Activated CD4-positive, alpha-beta T cell treated with anti-CD3 and anti-CD28 coated beads, Interleukin-2, amount 10 ng/mL, durations not matched to agents 7 days and 5 days (primary cell): ENCODE results near the gene FASLG. TPM values are rescaled to one million over a fixed set of nuclear protein-coding genes. Genes with fewer than 3 reads are reported as not detected.
"Not testable (repeated sequence)": the region's sequence is repeated elsewhere in the genome, so short reads cannot be mapped to it uniquely, and the experiment has no call there.

Experiments
- CTCF ChIA-PET: fragments of 350-600 bp; sonication (Branson Sonifier 250); formaldehyde crosslinking; loops from one replicate; lab custom pipeline; 2021; ENCODE audit warnings: antibody characterized with exemption; lab: Charles Lee
- POLR2A ChIA-PET: fragments of 350-600 bp; sonication (Branson Sonifier 250); formaldehyde crosslinking; loops from one replicate; lab custom pipeline; 2021; ENCODE audit warnings: antibody characterized with exemption; lab: Charles Lee
- DNase-seq: peaks from one replicate; pipeline ENCODE4 v3.0.0-alpha.2; 2020
- H3K27ac Mint-ChIP-seq: one replicate; pipeline ENCODE4 v1.8.0; 2021; ENCODE audit warnings: mild to moderate bottlenecking, moderate library complexity, mixed read lengths
- H3K27me3 Mint-ChIP-seq: one replicate; pipeline ENCODE4 v1.8.0; 2021; ENCODE audit warnings: mixed read lengths
- H3K36me3 Mint-ChIP-seq: one replicate; pipeline ENCODE4 v1.8.0; 2021; ENCODE audit warnings: low read depth, mixed read lengths
- H3K4me1 Mint-ChIP-seq: one replicate; pipeline ENCODE4 v1.8.0; 2021; ENCODE audit warnings: mixed read lengths
- H3K4me3 Mint-ChIP-seq: one replicate; pipeline ENCODE4 v1.8.0; 2021; ENCODE audit warnings: mild to moderate bottlenecking, moderate library complexity, mixed read lengths
- H3K9me3 Mint-ChIP-seq: one replicate; pipeline ENCODE4 v1.8.0; 2021; ENCODE audit warnings: mixed read lengths
- total RNA-seq, 2 experiments: library from RNA; stranded (reverse); gene quantifications; one replicate each; pipeline ENCODE4 v1.2.3, GENCODE V29; 2021

The FASLG gene
- 1 to 10 TPM; 1.4 to 1.6 TPM for total RNA-seq

- Mint-ChIP-seq H3K36me3 (peaks cover 21% of the 10 kb centered on the region), H3K9me3 (peaks cover 9% of the 10 kb centered on the region), H3K4me1 (peaks cover 56% of the 10 kb centered on the region), H3K27me3 (peaks cover 37% of the 10 kb centered on the region), H3K27ac (peak within 1 kb of the TSS; percentile 86), H3K4me3 (peak within 1 kb of the TSS; percentile 66)
- ChIA-PET CTCF (interaction anchor here (0.6 to 2.0 kb wide), 5 partner anchors 22 to 67 kb away, joined by 3 to 6 read pairs (median 3); no protein-coding TSS in a partner anchor), POLR2A (no interaction called here)
- peak; percentile 45 for DNase-seq
These were observed at the start of gene FASLG for GRCh38 chr1:172658871-172659453. TSS of gene FASLG (plus strand) at chr1:172659103. CDS start at chr1:172659202, 99 bp downstream.

- H3K27ac Mint-ChIP-seq: no peak overlapping the region
- no peaks in the 10 kb centered on the region for H3K27me3 Mint-ChIP-seq
- H3K4me1 Mint-ChIP-seq: peaks cover 2% of the 10 kb centered on the region
- ChIA-PET POLR2A (no interaction called here), CTCF (interaction anchor here (1.0 to 2.5 kb wide), 7 partner anchors 10 to 133 kb away, joined by 4 to 18 read pairs (median 4); no protein-coding TSS in a partner anchor)
- H3K9me3 Mint-ChIP-seq: no peaks in the 10 kb centered on the region
- H3K4me3 Mint-ChIP-seq: no peak overlapping the region
- H3K36me3 Mint-ChIP-seq: peaks cover 33% of the 10 kb centered on the region
- DNase-seq: no peak
These were observed 49.4 kb upstream of the FASLG start for GRCh38 chr1:172609528-172609927.

- Mint-ChIP-seq H3K27me3 (no peaks in the 10 kb centered on the region), H3K4me3 (no peak overlapping the region), H3K4me1 (peaks cover 2% of the 10 kb centered on the region), H3K9me3 (peaks cover 18% of the 10 kb centered on the region), H3K36me3 (peaks cover 44% of the 10 kb centered on the region), H3K27ac (no peak overlapping the region)
- POLR2A ChIA-PET: no interaction called here
- no peak for DNase-seq
- CTCF ChIA-PET: no interaction called here
These were observed 46.4 kb upstream of the FASLG start for GRCh38 chr1:172612478-172612877.

GRCh38 chr1:172613294-172613693, 45.6 kb upstream of the FASLG start:
- ChIA-PET POLR2A (no interaction called here), CTCF (no interaction called here)
- peaks cover 47% of the 10 kb centered on the region for H3K36me3 Mint-ChIP-seq
- H3K27me3 Mint-ChIP-seq: no peaks in the 10 kb centered on the region
- DNase-seq: no peak
- H3K9me3 Mint-ChIP-seq: peaks cover 24% of the 10 kb centered on the region
- peaks cover 2% of the 10 kb centered on the region for H3K4me1 Mint-ChIP-seq
- no peak overlapping the region for H3K27ac Mint-ChIP-seq
- H3K4me3 Mint-ChIP-seq: no peak overlapping the region

- Mint-ChIP-seq H3K4me3 (no peak overlapping the region), H3K4me1 (peaks cover 3% of the 10 kb centered on the region), H3K27me3 (no peaks in the 10 kb centered on the region), H3K9me3 (peaks cover 43% of the 10 kb centered on the region), H3K36me3 (peaks cover 39% of the 10 kb centered on the region), H3K27ac (no peak overlapping the region)
- no peak for DNase-seq
- ChIA-PET CTCF (interaction anchor here (1.2 to 1.4 kb wide), 2 partner anchors 9 to 33 kb away, joined by 3 read pairs; no protein-coding TSS in a partner anchor), POLR2A (no interaction called here)
These were observed 42.7 kb upstream of the FASLG start for GRCh38 chr1:172616195-172616594.

GRCh38 chr1:172616636-172617035, 42.3 kb upstream of the FASLG start:
- Mint-ChIP-seq H3K27ac (no peak overlapping the region), H3K9me3 (peaks cover 47% of the 10 kb centered on the region), H3K4me3 (no peak overlapping the region), H3K27me3 (no peaks in the 10 kb centered on the region), H3K36me3 (peaks cover 34% of the 10 kb centered on the region), H3K4me1 (peaks cover 3% of the 10 kb centered on the region)
- ChIA-PET CTCF (interaction anchor here (0.6 to 1.4 kb wide), 5 partner anchors 8 to 1683 kb away, joined by 3 to 4 read pairs (median 3); no protein-coding TSS in a partner anchor), POLR2A (no interaction called here)
- DNase-seq: no peak

GRCh38 chr1:172620603-172621002, 38.3 kb upstream of the FASLG start:
- H3K4me1 Mint-ChIP-seq, DNase-seq, POLR2A ChIA-PET, H3K4me3 Mint-ChIP-seq, H3K27ac Mint-ChIP-seq, CTCF ChIA-PET, H3K27me3 Mint-ChIP-seq: not testable (repeated sequence)
- Mint-ChIP-seq H3K9me3 (peaks cover 56% of the 10 kb centered on the region), H3K36me3 (peaks cover 30% of the 10 kb centered on the region)

- Mint-ChIP-seq H3K9me3 (peaks cover 41% of the 10 kb centered on the region), H3K4me1 (peaks cover 6% of the 10 kb centered on the region), H3K27ac (no peak overlapping the region), H3K36me3 (peaks cover 18% of the 10 kb centered on the region), H3K27me3 (peaks cover 13% of the 10 kb centered on the region), H3K4me3 (no peak overlapping the region)
- CTCF ChIA-PET: interaction anchor here (1.2 kb wide), 1 partner anchor 43 kb away, joined by 3 read pairs; no protein-coding TSS in a partner anchor
- no peak for DNase-seq
- POLR2A ChIA-PET: interaction anchor here (0.7 kb wide), 1 partner anchor 57 kb away, joined by 3 read pairs; no protein-coding TSS in a partner anchor
These were observed 36.4 kb upstream of the FASLG start for GRCh38 chr1:172622541-172622940.

GRCh38 chr1:172623748-172624147, 35.2 kb upstream of the FASLG start:
- peaks cover 17% of the 10 kb centered on the region for H3K36me3 Mint-ChIP-seq
- H3K27ac Mint-ChIP-seq: peak overlapping the region; percentile 58
- CTCF ChIA-PET: no interaction called here
- H3K4me1 Mint-ChIP-seq: peaks cover 13% of the 10 kb centered on the region
- POLR2A ChIA-PET: interaction anchor here (0.6 kb wide), 2 partner anchors 28 to 1278 kb away, joined by 3 to 4 read pairs; no protein-coding TSS in a partner anchor
- DNase-seq: no peak
- no peak overlapping the region for H3K4me3 Mint-ChIP-seq
- H3K27me3 Mint-ChIP-seq: peaks cover 19% of the 10 kb centered on the region
- H3K9me3 Mint-ChIP-seq: peaks cover 31% of the 10 kb centered on the region

- Mint-ChIP-seq H3K9me3 (peaks cover 14% of the 10 kb centered on the region), H3K4me3 (no peak overlapping the region), H3K36me3 (peaks cover 5% of the 10 kb centered on the region), H3K4me1 (peaks cover 34% of the 10 kb centered on the region), H3K27me3 (peaks cover 37% of the 10 kb centered on the region), H3K27ac (no peak overlapping the region)
- CTCF ChIA-PET: no interaction called here
- no peak for DNase-seq
- POLR2A ChIA-PET: no interaction called here
These were observed 32.1 kb upstream of the FASLG start for GRCh38 chr1:172626845-172627244.

GRCh38 chr1:172627702-172628101, 31.2 kb upstream of the FASLG start:
- Mint-ChIP-seq H3K9me3 (peaks cover 10% of the 10 kb centered on the region), H3K4me3 (no peak overlapping the region), H3K27ac (no peak overlapping the region), H3K27me3 (peaks cover 39% of the 10 kb centered on the region), H3K36me3 (peaks cover 8% of the 10 kb centered on the region), H3K4me1 (peaks cover 36% of the 10 kb centered on the region)
- POLR2A ChIA-PET: no interaction called here
- CTCF ChIA-PET: no interaction called here
- no peak for DNase-seq

- POLR2A ChIA-PET: no interaction called here
- H3K4me1 Mint-ChIP-seq: peaks cover 36% of the 10 kb centered on the region
- CTCF ChIA-PET: interaction anchor here (0.7 to 1.4 kb wide), 2 partner anchors 84 to 1372 kb away, joined by 3 read pairs; no protein-coding TSS in a partner anchor
- peaks cover 38% of the 10 kb centered on the region for H3K27me3 Mint-ChIP-seq
- DNase-seq: no peak
- H3K36me3 Mint-ChIP-seq: peaks cover 8% of the 10 kb centered on the region
- H3K4me3 Mint-ChIP-seq: no peak overlapping the region
- H3K9me3 Mint-ChIP-seq: peaks cover 10% of the 10 kb centered on the region
- H3K27ac Mint-ChIP-seq: no peak overlapping the region
These were observed 30.5 kb upstream of the FASLG start for GRCh38 chr1:172628401-172628800.

GRCh38 chr1:172629170-172629569, 29.7 kb upstream of the FASLG start:
- ChIA-PET CTCF (interaction anchor here (1.2 to 1.4 kb wide), 2 partner anchors 83 to 103 kb away, joined by 3 read pairs; no protein-coding TSS in a partner anchor), POLR2A (no interaction called here)
- no peak for DNase-seq
- H3K4me1 Mint-ChIP-seq: peaks cover 36% of the 10 kb centered on the region
- no peak overlapping the region for H3K27ac Mint-ChIP-seq
- H3K27me3 Mint-ChIP-seq: peaks cover 32% of the 10 kb centered on the region
- H3K4me3 Mint-ChIP-seq: no peak overlapping the region
- H3K9me3 Mint-ChIP-seq: peaks cover 5% of the 10 kb centered on the region
- H3K36me3 Mint-ChIP-seq: peaks cover 8% of the 10 kb centered on the region
